K562 (cell line): ENCODE results near the gene KMT2D.

Experiments used
- KDM1A ChIP-seq, 2 experiments: fragments of 450-650 bp; IDR thresholded peaks; 2 replicates each; pipeline ENCODE4 v1.6.1; 2016; ENCODE audit warnings: mild to moderate bottlenecking in 2 of 2
- MAFK ChIP-seq: IDR thresholded peaks from 2 replicates; pipeline ENCODE4 v1.6.1; 2011; ENCODE audit warnings: low read length, improper control_type of control experiment
- POLR2AphosphoS5 ChIP-seq: IDR thresholded peaks from 2 replicates; pipeline ENCODE4 v1.6.1; 2011; ENCODE audit warnings: mild to moderate bottlenecking, low read depth, low read length, moderate library complexity; ENCODE audit not compliant: control insufficient read depth, insufficient read depth
- TF ChIP-seq, protein P1 (sequence below): sonication (generic); formaldehyde crosslinking; IDR thresholded peaks from 2 replicates; pipeline ENCODE4 v1.5.0; 2020; ENCODE audit warnings: missing genetic modification reagents

DNA sequence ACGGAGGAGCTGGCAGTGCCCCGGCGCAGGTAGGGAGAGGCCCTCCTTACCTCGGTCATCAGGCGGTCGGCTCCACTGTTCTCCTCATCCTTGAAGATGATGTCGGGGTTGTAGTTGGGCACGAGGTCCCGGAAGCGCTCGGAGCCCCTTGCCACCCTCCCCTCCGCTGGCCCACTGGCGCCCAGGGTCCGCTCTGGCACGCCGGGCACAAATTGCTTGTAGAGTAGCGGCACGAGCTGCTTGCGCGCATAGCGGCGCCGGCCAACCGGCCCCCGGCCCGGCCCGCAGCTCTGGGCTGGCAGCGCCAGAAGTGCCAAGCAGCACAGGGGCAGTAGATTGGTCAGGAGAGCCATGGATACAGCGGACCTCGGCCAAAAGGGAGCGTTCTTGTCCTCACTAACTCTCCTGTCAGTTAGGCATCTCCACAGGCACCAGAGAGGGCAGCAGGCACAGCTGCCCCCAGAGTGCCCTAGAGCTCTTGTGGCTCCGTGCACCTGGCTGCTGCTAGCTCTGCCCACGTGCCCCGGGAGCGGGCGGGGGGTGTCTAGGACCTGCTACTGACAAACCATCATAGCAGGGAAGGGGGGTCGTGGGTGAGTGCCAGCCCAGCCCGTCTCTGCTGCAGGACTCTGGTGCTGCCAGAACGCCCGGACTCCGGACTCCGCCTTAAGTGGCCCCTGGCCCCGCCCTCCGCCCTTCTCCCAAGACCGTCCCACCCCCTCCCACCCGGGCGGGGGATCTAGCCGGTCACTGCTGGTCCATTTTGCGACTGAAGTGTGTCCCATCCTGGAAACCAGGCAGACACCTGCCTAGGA is 33.8 kb upstream of the KMT2D start, which contains the start of gene DHH:
- TF ChIP-seq MAFK (no peak), KDM1A (IDR thresholded peaks at IDR 0.05) (no peak), POLR2AphosphoS5 (no peak)
- TF ChIP-seq, protein P1, sequence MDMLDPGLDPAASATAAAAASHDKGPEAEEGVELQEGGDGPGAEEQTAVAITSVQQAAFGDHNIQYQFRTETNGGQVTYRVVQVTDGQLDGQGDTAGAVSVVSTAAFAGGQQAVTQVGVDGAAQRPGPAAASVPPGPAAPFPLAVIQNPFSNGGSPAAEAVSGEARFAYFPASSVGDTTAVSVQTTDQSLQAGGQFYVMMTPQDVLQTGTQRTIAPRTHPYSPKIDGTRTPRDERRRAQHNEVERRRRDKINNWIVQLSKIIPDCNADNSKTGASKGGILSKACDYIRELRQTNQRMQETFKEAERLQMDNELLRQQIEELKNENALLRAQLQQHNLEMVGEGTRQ (CRISPR knock-in tag), result no peak
